NCI-H2196 (cell line): ENCODE measurements around the gene RNF183.
"Not testable (repeated sequence)": the region's sequence is repeated elsewhere in the genome, so short reads cannot be mapped to it uniquely, and the experiment has no call there.

Experiments used
- DNase-seq: peaks from one replicate; lab custom pipeline; 2025; ENCODE audit not compliant: unreplicated experiment; lab: John Stamatoyannopoulos, UW

The RNF183 gene

DNA sequence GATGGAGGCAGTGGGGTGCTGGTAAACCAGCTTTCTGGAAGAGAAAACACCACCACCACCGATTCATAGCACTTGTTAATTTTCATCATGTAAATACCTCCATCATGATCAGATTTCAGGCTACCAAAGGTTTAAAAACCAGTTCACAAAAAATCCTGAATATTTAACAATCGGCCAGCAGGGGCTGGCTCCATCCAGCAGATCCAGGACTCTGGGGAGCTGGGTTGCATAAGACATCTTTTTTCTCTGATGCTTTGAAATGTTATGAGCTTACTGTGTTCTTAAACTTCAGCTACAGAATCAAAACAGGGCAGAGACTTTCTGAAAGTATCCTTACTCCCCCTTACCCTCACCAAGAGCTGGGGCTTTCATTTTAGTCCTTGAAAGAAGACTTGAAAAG, 14.6 kb upstream of the RNF183 start:
- DNase-seq = no peak

DNA sequence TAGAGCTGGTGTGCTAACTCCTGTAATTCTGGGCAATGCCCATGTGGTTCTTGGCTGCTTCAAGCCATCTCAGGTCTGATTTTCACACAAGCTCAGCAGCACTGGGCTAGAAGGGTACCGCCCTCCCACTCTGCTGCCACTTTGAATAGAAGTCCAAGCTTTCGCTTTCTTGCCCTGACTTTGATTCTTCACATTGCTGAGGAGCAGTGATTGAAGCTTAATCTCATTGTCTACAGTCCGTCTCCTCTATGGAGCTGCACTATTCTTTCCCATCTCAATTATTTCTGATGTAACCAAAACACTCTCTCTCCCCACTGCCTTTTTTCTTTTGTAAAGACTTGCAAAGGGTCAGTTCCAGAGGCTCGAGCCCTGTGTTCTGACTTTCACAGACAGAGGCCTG, 12.9 kb upstream of the RNF183 start:
- DNase-seq = no peak

GRCh38 chr9:113315231-113315630, 12.1 kb upstream of the RNF183 start:
- no peak for DNase-seq

GRCh38 chr9:113313261-113313660, 10.1 kb upstream of the RNF183 start:
- no peak for DNase-seq

- no peak for DNase-seq
Measured at GRCh38 chr9:113311961-113312360, 8.8 kb upstream of the RNF183 start.

- DNase-seq = no peak
Measured at GRCh38 chr9:113310538-113310937, 7.4 kb upstream of the RNF183 start.

DNA sequence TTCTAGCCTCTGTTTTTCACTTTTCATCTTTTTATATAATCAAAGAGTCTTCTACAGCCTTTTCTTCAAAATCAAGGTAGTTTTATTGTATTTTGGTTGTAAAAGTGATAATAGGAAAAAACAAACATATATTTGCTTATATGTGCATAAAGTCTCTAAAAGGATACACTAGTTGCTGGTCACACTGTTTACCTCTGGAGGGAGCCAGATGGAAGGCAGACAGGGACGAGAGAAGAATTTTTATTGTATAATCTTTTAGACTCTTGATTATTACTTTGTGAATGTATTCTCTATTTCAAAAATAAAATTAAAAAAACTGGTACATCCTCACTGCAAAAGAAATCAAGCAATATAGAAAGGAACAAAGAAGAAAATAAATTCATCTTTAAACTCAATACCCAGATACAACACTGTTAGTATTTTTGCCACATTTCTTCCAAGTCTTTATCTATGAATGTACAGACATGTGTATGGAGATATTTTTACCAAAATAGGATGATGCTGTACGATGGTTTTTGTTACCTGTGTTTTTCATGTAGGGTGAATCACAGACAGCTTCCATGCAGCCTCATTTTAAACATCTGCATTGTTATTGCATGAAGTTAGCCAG, 6.1 kb upstream of the RNF183 start:
- DNase-seq = peak; percentile 49

DNA sequence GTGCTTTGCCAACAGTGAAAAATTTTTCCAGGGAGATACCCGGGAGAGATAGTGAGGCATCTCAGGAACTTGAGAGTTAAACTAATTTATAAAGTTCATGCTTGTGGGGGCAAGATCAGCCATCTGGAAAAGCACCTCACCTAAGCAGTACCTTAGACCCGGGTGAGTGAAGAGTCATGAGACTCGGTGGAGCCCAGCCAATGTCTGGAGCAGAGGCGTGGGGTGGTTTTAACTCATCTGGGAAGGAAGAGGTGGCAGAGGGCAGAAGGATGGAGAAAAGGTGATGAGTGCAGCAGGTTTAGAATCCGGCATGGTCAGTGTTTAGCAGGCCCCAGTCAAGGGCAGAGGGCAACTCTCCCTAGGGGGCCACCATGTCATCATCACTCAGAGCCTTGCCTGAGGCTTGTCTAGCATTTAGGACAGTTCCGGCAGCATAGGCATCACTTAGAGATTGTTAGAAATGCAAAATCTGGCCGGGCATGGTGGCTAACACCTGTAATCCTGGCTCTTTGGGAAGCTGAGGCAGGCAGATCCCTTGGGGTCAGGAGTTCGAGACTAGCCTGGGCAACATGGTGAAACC, 4.3 kb upstream of the RNF183 start:
- DNase-seq = no peak

DNA sequence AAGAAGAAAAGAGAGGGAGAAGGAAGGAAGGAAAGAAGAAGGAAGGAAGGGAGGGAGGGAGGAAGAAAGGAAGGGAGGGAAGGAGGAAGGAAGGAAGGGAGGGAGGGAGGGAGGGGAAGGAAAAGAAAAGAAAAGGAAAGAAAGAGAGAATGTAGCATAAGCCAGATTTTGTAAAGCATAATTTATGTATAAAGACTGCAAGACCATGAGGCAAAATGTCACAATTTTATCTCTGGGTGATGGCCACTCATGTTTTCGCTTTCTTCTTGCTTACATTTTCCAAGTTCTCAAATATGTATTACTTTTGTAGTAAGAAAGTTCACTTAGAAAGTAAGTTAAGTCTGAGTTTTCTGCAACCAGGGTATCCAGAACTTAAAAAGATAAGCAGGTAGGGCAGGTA, 3.4 kb upstream of the RNF183 start:
- no peak for DNase-seq

DNA sequence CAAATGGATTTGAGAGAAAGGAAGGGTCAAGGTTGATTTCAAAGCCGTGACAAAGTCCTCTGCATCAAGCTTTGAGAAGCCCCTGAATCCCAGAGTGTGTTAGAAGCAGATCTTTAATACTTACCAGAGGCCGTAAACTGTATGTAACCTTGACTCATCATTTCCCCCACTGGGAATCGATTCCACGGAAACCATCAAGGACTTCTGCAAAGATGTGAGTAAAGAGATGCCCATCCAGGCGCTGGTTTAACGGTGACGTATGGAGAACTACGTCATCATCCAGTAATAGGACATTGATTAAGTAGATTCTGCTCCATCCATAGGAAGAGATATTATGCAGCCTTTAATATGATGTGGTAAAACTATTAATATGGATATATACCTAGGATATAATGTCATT, 1.6 kb downstream of the RNF183 start:
- no peak for DNase-seq

DNA sequence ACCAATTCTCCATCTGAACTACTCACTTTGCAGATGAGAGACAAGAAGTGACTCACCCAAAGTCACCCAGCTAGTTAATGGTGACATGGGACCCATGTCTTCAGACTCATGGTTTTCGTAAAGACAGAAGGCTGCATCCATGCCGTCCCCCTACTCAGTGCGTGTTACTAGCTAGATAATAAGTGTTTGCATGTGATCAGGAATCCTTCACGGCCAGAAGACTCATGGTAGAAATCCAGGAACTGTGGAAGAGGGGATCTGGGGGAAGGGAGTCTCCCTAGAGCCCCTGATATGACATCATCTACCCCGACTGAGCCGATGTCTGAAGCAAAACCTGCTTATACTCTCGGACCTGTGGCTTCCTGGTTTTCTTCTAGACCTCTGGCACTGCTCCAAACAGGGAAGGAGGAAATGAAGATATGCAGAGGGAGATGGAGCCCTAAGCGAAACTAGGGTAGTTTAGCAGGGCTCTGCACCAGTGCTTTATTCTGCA, 3.3 kb downstream of the RNF183 start:
- DNase-seq = peak; percentile 80

GRCh38 chr9:113298924-113299770, 4.0 kb downstream of the RNF183 start:
- DNase-seq = peak; percentile 85

GRCh38 chr9:113298311-113298710, 4.9 kb downstream of the RNF183 start:
- peak; percentile 39 for DNase-seq

DNA sequence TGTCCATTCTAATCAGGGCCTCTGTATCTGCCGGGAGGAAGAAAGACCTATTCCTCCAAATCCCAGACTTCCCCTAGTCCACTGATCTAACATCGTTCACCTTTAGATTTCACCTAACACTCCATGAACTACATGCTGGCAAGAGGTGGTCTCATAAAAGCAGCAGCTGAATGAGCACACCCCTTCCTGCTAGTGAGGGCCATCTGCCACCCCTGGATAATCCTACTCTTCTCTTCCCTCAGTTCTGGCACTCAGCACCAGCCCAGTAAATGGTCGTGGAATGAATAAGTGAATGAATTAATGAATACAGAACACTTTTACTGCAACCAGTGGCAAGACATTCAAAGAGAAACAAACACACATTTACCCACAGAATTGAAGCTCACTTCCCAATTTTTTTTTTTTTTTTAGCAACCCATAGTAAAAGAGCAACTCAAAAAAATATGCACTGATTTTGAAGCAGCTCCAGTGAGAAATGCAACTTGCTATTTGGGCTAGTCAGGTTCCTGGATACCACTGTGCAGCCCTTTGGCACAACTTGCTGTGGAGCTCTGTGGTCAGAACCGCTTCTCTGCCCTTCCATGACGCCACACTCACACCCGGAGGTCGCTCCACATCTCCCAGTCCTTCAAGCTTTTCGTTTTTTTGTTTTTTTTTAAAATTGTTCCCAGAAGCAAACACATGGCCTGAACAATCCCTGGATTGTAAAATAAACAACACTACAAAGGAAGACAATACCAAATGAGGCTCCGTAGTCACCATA, 6.2 kb downstream of the RNF183 start:
- no peak for DNase-seq

DNA sequence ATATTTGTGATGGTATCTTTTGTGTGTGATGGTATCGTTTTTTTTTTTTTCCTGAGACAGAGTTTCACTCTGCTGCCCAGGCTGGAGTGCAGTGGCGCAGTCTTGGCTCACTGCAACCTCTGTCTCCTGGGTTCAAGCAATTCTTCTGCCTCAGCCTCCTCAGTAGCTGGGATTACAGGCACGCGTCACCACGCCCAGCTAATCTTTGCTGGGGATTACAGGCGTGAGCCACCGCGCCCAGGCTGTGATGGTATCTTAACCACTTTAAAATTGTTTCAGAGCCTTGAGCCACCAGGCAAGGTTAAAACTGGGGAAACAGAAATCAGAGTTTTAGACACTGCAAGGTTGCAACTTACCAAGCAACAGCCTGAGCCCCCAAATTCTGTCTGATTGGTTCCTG, 6.9 kb downstream of the RNF183 start:
- DNase-seq = not testable (repeated sequence)

DNA sequence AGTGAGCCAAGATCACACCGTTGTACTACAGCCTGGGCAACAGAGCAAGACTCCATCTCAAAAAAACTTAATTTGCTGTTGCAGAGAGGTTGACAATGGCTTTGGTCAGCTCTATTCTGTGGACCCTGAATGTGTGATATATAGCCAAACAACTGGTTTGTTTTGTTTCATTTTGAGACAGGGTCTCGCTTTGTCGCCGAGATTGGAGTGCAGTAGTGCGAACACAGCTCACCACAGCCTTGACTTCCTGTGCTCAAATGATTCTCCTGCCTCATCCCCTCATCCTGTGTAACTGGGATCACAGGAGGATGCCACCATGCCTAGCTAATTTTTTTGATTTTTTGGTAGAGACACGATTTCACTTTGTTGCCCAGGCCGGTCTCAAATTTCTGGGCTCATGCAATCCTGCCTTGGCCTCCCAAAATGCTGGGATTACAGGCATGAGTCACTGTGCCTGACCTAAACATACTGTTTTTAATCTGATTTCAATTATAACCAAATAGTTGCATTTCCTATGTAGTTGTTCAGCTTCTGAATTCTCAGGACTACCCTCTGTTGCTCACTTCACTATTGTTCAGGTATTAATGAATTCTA, 9.8 kb downstream of the RNF183 start:
- DNase-seq = no peak

DNA sequence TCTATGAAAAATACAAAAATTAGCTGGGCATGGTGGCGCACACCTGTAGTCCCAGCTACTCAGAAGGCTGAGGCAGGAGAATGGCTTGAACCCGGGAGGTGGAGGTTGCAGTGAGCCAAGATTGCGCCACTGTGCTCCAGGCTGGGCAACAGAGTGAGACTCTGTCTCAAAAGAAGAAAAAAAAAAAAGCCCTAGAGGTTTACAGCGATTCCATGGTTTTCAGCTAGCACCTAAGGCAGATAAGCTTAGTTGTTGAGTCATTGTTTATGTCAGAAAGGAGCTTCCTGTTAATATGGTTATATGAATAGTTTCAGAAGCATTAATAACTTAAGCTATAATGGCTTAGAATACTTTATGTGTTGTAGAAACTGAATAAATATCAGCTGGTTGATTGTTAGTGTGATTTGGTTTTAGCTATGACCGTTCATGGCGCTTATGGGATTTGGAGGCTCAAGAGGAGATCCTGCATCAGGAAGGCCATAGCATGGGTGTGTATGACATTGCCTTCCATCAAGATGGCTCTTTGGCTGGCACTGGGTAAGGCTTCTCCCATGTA, 13.0 kb downstream of the RNF183 start:
- DNase-seq = no peak

GRCh38 chr9:113289091-113289490, 14.1 kb downstream of the RNF183 start:
- DNase-seq = no peak

DNA sequence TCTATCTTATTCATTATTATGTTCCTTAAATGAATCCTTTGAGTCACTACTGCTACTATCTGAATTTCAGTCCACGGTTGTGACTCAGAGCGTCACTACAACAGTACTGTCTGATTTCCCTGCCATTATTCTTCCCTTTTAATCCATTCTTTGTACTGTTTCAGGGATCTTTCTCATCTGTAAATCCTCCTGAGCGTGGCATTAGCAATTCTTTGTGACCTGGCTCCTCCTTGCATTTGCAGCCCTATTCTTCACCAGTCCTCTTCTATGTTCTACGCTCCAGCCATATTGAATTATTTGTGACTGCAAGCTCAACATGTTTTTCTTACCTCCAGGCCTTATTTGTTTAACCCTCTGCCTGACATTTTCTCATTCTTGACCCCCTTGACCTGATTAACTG, 21.8 kb downstream of the RNF183 start:
- DNase-seq = no peak

GRCh38 chr9:113278840-113279239, 24.3 kb downstream of the RNF183 start:
- DNase-seq = no peak
